IMR-90 (cell line): ENCODE results near the gene AGXT.

Experiments
- CTCF ChIP-seq: conservative IDR thresholded peaks from 2 replicates; pipeline ENCODE4 v1.5.1; 2012; ENCODE audit warnings: mild to moderate bottlenecking, low read depth, low read length, improper control_type of control experiment
- ELK1 ChIP-seq: fragments of 150-350 bp; IDR thresholded peaks from 2 replicates; pipeline ENCODE4 v1.6.1; 2016; ENCODE audit warnings: low read depth, mild to moderate bottlenecking, low read length, moderate library complexity, borderline replicate concordance
- FOS ChIP-seq: fragments of 150-350 bp; IDR thresholded peaks from 2 replicates; pipeline ENCODE4 v1.6.1; 2016; ENCODE audit warnings: low read depth, low read length
- MAZ ChIP-seq: IDR thresholded peaks from 2 replicates; pipeline ENCODE4 v1.6.1; 2012; ENCODE audit warnings: low read depth, mild to moderate bottlenecking, low read length, improper control_type of control experiment, moderate library complexity, borderline replicate concordance
- POLR2A ChIP-seq: IDR thresholded peaks from 2 replicates; pipeline ENCODE4 v1.6.1; 2012; ENCODE audit warnings: mild to moderate bottlenecking, low read depth, low read length
- RAD21 ChIP-seq: IDR thresholded peaks from 2 replicates; pipeline ENCODE4 v1.6.1; 2012; ENCODE audit warnings: low read length, improper control_type of control experiment
- USF2 ChIP-seq: fragments of 150-350 bp; IDR thresholded peaks from 2 replicates; pipeline ENCODE4 v1.6.1; 2017; ENCODE audit warnings: mild to moderate bottlenecking, antibody characterized with exemption, low read length, low read depth

- no peak for TF ChIP-seq USF2
- no peak for TF ChIP-seq CTCF
- TF ChIP-seq POLR2A: no peak
- no peak for TF ChIP-seq ELK1
- no peak for TF ChIP-seq FOS
- TF ChIP-seq MAZ: no peak
- TF ChIP-seq RAD21: no peak
Observed at GRCh38 chr2:240917009-240917683, 48.5 kb downstream of the AGXT start.
